HL-60/S4 treated with phorbol 12-myristate 13-acetate at 8.2 ng/mL for 4 days and 3 days (cell line): ENCODE data around the gene COL4A2.

Experiments used
- in situ Hi-C: fragments of 300-500 bp; cut with MboI; formaldehyde crosslinking; loops from 2 replicates; pipeline ENCODE4 v1.15.0; 2022; ENCODE audit warnings: low sequenced_read_pairs

The COL4A2 gene

DNA sequence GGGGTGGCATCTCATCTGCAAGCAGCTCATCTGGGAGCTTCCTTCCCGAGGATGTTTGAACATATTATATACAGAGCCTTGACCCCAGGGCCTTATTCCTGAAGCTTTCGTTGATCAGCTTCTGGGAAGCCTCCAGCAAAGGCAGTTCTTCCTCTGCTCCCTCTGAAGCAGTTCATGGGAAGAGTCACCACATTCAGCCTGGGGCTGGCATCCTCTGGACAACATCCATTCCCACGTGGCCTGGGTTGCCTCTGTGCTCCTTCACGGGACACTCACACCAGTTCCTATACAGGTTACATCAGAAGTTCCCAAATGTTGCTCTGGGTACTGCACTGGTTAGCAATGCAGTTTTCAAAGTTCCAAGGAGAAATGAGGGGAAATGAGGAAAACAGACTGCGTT is 29.6 kb downstream of the COL4A2 start:
- in situ Hi-C loops, result no loop called here

DNA sequence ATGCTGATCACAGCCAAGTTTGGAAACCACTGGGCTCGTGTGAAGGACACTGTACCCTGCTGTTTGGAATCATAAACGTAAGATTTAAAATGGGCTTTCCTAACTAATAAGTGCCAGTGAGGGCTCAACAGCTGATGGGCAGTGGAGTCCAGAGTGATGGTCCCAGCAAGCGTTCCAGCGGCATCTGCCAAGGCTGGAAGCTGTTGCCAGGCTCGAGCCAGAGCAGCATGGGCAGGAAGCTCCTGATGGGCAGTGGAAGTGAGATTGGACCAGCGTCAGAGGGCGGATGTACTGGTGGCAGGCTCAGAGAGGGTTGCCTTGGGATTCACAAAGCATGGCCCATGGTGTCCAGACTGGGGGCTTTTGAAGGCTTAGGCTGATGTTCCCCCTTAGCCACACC is 30.2 kb downstream of the COL4A2 start:
- in situ Hi-C loops, result no loop called here

- in situ Hi-C loops, result no loop called here
These were observed 31.5 kb downstream of the COL4A2 start for GRCh38 chr13:110338441-110339101.

DNA sequence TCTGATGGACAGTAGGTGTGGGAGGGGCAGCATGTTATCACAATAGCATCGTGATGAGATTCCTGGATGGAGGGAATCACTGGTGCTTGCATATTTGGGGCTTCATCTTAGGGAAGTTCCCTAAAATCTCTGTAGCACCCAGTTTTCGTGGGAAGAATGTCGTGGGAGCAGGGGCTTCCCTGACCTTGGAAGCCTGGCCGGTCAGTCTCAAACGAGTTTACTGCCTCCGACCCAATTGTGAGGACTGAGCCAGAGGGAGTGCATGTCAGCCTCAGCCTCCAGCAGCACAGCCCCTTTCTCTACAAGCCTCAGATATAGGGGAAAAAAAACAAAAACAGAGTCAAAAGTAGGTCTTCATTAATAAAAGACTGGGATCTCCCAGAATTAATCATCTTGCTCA is 32.2 kb downstream of the COL4A2 start:
- in situ Hi-C loops, result no loop called here

- in situ Hi-C loops, result no loop called here
These were observed 33.0 kb downstream of the COL4A2 start for GRCh38 chr13:110339975-110340550.

- in situ Hi-C loops, result no loop called here
These were observed 33.8 kb downstream of the COL4A2 start for GRCh38 chr13:110340812-110341444.

DNA sequence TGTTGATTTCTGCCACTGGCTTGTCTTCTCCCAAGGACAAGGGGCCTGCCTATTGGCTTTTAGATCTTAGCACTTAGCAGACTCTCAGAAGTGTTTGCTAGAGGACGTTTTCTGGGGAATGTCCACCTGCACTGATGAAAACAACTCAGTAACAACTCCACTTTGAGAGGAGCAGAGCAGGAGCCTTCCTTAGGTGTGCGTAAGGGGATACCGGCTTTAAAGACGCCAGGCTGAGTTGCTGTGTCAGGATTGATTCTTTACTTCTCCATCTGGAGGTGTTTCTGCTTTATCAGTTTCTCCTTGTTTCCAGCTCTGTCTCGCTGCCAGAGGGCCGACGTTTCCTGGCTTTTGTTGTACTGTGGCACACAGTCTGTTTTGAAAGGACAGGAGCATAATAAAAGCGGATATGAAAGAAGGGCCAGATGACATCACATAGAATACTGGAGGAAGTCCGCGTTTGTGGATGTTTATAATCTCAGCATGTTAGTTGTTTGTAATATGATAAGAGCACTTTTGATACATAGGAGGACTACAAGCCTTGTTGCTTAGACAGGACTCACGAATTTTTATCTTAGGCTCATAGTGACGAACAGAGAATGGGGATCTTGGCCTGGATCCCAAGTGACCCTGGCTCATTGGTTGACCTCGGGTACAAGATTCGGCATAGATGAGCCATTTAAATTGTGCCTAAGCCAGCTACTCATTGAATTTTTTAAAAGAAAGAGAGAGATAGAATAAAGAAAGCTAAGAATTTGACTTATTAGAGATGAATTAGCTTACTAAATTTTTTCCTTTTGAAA is 34.6 kb downstream of the COL4A2 start:
- in situ Hi-C loops, result no loop called here

GRCh38 chr13:110342474-110342873 is 35.4 kb downstream of the COL4A2 start:
- in situ Hi-C loops, result no loop called here

- in situ Hi-C loops, result no loop called here
These were observed 36.3 kb downstream of the COL4A2 start for GRCh38 chr13:110343241-110343865.

GRCh38 chr13:110344320-110344719 is 37.2 kb downstream of the COL4A2 start:
- in situ Hi-C loops, result no loop called here

- in situ Hi-C loops, result no loop called here
These were observed 38.2 kb downstream of the COL4A2 start for GRCh38 chr13:110345266-110345665.

DNA sequence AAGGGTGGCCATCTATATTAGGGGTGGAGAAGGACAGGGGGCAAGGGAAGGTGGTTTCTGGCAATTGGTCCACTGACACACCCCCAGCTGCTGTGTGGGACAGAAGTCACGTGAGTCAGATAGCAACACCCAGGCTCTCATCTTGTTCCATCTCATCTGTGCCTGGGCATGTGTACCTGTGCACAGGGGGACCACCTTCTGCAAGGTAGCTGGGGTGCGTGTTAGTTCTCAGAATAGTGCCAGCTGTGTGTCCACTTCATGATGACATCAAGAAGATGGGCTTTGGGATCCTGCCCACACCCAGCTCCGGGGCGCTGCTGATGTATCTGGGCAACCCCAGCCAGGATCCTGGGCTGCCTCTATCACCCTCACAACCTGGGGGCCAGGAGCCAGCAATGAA is 38.6 kb downstream of the COL4A2 start:
- in situ Hi-C loops, result no loop called here

- in situ Hi-C loops, result no loop called here
These were observed 39.6 kb downstream of the COL4A2 start for GRCh38 chr13:110346661-110347067.

GRCh38 chr13:110347088-110347487 is 40.0 kb downstream of the COL4A2 start:
- in situ Hi-C loops, result no loop called here

DNA sequence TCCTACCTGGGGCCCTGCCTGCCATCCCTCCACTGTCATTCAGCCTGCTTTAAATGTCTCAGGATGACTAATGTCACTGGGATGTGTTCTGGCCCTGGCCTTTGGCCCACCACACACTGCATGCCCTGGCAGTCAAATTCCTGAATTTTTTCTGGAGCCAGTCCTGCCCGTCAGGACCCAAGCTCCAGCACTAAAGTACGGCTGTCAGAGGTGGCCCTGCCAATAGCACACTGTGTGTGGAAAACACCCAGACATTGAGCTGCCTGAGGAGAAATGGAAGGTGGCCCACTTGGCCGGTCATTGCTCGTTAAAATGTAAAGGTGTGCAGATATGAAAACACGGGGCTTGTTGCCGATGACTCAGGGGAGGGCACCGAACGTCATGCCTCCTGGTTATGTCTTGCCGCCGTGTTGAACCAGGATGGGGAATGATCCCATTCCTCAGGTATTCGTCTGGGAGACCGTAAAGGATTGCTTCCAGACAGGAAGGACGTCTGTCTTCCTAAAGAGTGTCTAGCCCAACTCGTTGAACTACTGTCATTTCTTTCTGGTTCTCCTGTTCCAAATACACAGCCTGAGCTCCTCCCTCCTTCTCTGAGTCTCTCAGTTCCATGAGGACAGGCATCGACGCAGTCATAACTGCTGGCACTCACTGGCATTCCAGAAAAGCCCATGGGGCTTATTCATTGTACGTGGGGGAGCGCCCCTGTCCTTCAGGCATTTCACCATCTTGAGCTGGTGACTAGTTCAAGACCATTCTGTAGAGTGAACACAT is 40.6 kb downstream of the COL4A2 start:
- in situ Hi-C loops, result no loop called here

DNA sequence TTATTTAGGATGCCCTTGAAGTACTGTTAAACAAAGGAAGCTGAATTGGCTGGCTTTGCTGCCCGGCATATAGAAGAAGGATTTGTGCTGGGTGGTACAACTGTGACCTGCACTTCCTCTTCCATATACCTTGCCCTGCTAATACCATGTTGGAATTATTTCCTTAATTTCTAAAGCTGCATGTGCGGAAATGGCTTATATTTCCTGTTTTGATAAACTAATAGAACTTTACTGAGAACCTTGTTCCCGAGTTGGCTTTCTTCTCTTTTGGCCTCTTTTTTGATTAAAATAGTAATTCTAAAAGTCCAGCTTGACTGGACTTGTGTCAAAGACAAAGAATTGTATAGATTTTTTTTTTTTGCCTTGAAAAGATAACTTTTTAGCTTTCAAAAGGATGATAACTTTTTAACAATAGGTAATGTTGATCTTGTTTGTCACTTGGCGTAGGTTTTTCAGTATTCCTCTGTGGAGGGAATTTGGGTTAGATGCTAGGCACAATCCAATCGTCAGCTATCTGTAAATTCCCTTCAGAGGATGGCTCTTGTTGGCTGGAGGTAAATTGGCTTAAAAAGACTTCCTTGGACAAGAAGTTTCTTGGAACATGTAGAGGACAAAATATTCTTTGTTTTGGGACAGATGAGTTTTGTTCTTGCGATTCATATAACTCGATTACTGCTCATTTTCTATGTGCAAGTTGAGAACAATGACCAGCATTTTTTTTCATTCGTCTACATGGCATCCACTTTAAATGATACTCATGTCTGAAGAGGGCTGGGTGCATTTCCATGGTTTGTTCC is 41.4 kb downstream of the COL4A2 start:
- in situ Hi-C loops, result no loop called here

DNA sequence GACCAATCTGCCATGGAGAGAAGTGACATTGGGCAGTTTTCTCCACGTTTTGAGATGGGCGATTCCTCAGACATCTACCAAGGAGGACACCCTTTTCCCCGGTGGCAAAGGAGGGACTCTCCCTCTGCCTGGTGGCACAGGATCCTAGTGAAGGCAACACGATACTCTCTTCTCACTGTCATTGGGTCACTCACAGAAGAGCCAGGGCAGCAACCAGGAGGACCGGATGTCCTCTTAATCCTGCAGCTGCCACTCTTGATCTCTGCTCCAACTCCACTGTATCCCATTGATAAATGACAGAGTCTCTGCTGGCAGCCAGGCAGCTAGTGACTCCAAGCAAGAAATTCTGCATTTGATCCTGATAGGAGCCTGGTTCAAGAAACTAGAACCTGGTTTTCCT is 42.2 kb downstream of the COL4A2 start:
- in situ Hi-C loops, result no loop called here

DNA sequence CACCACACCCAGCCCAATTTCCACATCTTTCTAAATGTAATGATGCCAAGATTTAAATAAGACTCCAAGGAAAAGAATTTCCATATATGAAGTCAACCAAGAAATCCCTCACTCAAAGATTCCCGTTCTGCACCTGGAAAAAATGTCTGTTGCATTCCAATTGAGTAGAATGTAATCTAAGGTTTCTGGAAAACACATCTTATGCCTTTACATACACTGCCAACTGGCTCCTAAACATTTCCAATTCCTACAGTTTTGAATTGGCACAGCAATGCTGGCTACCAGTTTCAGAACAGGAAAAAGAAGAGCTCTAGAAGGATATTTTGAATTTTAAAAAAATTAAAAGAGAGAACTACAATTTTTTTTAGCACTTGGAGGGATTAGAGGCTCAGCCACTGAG is 43.0 kb downstream of the COL4A2 start:
- in situ Hi-C loops, result no loop called here

DNA sequence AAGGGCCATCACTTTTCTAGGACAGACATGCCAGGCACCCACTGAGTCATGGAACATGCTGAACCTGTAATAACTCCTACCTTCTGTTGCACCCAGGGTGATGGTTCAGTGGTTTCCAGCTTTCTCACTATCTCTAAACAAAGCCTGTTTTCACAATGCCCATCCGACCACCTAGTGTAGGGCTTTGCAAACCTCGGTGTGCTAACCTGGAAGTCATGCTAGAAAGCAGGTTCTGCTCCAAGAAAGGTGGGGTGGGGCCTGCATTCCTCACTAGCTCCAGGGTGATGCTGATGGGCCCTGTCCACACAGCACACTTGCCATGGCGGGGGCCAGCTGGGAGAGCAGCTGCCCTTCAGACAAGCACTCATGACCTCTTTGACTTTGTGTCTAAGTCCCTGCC is 43.4 kb downstream of the COL4A2 start:
- in situ Hi-C loops, result no loop called here
